HK-2 (cell line): ENCODE measurements around the gene FGL2.
"Not testable (repeated sequence)": the region's sequence is repeated elsewhere in the genome, so short reads cannot be mapped to it uniquely, and the experiment has no call there.

Source experiments
- DNase-seq: peaks from one replicate; pipeline ENCODE4 v3.0.0-alpha.2; 2018; ENCODE audit not compliant: unreplicated experiment

FGL2 gene

DNA sequence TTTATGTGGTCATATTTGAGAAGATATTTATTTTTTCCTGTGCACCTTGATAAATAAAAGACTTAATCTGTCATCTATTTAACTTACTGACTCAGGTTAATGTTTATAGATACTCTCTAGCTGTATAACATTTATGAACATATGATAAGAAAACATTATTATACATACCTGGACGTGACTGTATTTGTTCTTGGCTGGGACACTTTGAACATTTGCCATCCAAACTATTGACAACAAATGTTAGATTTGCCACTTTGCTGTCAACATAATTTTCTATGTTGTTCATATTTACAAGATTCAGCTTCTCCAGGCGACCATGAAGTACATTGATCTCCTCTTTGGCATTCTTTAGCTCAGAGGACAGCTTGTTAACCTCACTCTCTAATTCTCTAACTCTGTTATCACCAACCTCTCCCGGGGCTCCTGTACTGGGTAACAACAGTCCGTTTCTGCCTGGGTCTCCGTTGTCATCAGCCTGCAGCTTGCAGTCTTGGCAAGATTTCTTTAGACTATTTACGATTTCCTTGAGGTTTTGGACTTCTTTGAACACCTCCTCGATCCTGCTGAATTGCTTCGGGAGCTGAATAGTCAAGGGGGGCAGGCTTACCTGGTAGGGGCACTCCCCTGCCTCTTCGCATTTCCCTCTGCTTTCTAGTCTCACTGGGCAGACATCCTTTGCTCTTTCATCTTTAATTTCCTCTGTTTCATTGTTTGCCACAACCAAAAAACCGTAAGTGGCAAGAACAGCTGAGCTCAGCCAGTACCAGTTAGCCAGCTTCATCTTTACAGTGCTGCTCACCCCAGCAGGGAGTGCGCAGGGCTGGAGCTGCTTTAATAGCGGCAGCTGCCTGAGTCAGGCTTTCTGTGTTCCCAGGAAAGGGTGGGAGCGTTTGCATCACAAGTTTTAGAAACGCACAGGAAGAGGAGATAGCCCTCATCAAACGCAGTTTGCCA is at the start of gene FGL2:
TSS of gene FGL2 (minus strand) at position 807 of the 954 bp plus-strand sequence. CDS start at position 781, 26 bp downstream.
- DNase-seq: no peak

DNA sequence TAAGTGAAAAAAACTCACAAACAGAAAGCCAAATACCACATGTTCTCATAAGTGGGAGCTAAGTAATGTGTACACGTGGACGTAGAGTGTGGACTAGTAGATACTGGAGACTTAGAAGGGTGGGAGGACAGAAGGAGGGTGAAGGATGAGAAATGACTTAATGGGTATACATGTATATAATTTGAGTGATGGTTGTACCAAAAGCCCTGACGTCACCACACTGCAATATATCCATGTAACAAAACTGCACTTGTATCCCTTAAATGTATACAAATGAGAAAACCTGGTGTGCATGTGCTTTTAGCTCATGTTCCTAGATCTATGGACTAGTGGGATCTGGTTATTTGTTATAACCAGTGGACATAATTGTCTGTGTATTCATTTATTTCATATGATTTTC is 48.5 kb upstream of the FGL2 start:
- DNase-seq: no peak

DNA sequence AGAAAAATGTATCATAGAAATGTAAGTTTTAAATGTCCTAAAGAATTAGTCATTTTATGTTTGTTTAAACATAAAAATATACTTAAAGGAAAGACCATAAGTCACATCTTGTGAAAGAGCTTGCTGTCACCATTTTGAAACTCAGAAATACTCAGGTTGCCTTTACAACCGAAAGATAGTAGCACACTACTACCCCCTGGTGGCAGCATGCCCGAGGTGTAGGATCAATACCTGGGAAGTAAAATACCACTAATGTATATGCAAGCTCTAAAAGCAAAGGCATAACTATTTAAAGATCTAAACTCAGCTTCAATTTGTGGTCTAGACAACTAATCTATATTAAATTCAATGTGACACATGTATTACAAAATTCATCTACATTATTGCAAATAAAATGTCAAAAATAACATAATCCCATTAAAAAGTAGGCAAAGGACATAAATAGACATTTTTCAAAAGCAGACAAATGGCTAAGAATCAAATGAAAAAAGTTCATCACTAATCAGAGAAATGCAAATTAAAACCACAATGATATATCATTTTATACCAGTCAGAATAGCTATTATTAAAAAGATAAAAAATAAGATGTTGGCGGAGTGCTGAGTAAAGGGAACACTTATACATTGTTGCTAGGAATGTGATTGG is 47.7 kb upstream of the FGL2 start:
- peak; percentile 71 for DNase-seq

DNA sequence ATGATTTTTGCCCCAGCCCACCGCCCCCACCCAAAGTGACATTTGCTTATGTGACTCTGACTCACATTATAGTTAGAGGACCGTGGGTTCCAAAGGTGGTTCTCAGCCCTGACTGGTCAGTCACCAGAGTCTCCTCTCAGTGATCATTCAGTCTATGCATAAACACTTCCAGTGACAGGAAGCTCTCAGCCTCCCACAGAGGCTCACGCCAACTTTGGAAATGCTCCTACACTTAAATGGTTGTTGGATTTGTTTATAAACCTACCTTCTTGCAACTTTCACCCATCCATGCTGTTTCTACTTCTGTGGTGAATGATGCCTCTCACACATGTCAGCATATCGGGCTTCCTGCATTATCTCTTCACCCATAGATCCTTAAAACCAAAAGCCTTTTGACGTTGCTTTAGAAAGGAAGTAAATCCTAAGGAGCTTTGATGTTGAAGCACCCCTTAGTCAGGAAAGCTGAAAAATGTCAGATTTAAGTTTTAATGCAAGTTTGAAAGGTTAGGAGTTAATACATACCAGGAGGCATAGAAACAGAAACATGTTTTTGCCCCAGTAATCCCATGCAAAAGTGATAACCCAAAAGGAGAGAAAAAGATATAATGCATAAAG is 46.5 kb upstream of the FGL2 start:
- DNase-seq: no peak

DNA sequence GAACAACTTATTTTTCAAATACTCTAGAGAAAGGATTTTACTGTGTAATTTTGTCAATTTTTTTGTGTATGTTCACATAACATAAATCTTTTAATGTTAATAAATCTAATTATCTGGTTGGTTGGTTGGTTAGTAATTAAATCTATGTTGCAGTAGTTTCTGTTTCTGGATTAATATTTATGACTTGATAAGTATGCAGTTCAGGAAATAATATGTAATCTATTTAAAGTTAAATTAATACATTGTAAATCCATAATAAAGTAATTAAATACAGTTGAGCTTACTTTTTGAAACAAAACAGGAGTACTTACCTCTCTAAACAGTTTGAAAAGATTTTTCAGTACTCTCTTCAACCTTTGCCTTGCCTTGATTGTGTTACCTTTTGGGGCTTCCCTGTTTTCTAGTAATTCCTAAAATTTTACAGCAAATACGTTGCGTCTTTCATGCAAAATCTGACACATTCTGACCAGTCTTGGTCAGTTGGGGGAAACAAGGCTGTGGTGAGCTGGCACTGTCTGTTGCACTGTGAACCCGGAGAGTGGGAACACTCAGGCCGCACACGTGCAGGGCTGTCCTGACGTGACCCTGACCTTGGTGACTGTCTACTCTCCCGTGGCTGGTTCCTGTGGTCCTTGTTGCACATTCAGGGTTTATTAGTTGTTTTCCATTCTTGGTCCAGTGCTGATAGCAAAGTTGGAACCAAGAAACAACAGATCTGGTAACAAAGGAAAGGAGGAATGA is 45.6 kb upstream of the FGL2 start:
- no peak for DNase-seq

GRCh38 chr7:77244222-77244934 is 44.8 kb upstream of the FGL2 start:
- no peak for DNase-seq

DNA sequence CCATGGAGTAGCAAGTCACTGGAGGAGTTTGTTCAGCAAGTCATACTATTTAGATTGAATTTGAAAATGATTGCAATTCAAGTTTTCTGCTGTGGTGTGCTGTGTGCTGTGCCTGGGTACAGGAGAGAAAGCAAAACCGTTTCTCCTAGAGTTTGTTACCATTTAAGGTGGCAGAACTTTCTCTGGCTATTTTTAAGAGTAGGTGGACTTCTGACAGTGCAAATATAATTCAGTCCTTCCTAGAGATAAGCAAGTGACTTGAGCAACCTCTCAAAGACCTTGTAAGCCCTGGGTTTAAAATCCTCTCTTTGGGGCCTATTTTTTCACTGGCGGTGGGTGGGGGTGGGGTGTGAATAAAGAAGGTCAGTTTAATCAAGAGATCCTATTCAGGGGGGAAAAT is 42.9 kb upstream of the FGL2 start:
- no peak for DNase-seq

GRCh38 chr7:77242068-77242467 is 42.4 kb upstream of the FGL2 start:
- no peak for DNase-seq

DNA sequence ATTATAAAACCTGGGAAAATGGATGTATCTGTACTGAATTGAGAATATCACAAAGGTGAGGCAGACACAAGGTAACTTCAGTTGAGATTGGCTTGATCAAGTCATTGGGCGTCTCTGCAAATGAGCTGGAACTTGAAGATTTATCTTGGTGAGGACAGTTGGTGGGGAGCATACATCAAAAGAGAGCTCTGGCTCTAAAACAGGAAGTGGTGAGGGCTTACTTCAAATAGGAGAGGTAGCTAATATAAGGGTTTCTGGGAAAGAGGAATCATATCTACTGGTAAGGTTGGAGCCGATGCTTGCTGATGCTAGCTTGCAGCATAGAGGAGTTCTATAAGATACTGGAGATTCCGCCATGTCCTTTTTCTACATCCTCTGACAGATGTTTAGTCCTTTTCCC is 39.9 kb upstream of the FGL2 start:
- no peak for DNase-seq

DNA sequence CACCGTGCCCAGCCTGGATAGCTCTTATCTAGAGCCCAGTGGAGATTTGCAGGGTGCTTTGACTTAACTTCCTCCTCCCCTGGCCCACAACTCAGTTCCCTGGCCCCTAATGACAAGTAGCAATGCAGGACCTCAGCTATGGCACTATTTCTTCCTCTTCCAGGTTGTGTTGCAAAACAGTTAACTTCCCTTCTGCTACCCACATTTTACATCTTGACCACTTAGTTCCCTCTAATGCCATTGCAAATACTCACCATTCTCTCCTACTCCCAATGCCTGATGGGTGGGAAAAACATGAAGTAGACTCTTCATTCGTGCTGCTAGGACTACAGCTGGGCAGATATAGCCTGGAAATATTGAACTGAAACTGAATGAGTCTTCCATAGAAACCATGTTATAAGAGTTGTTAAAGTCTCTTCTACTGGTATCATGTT is 39.1 kb upstream of the FGL2 start:
- DNase-seq: no peak

- DNase-seq: no peak
Observed at GRCh38 chr7:77235276-77235675, 35.7 kb upstream of the FGL2 start.

- no peak for DNase-seq
Observed at GRCh38 chr7:77232467-77232866, 32.8 kb upstream of the FGL2 start.

- DNase-seq: not testable (repeated sequence)
Observed at GRCh38 chr7:77228795-77229194, 29.2 kb upstream of the FGL2 start.

- DNase-seq: no peak
Observed at GRCh38 chr7:77226357-77226839, 26.8 kb upstream of the FGL2 start.

- DNase-seq: no peak
Observed at GRCh38 chr7:77223261-77223660, 23.6 kb upstream of the FGL2 start.

GRCh38 chr7:77222819-77223218 is 23.2 kb upstream of the FGL2 start:
- no peak for DNase-seq

GRCh38 chr7:77222065-77222464 is 22.4 kb upstream of the FGL2 start:
- DNase-seq: no peak

GRCh38 chr7:77219701-77220331 is 20.2 kb upstream of the FGL2 start:
- not testable (repeated sequence) for DNase-seq

GRCh38 chr7:77217474-77218185 is 18.0 kb upstream of the FGL2 start:
- no peak for DNase-seq
